HepG2 (cell line): ENCODE results near the gene MRPL18. TPM values are rescaled to one million over a fixed set of nuclear protein-coding genes. Genes with fewer than 3 reads are reported as not detected.
A peak's percentile ranks its signal among the peaks of the same experiment; 100 is the strongest.

ENCODE experiments used
- ATRX ChIP-seq: sonication (generic); formaldehyde crosslinking; IDR thresholded peaks from 2 replicates; pipeline ENCODE4 v1.4.0; 2020; ENCODE audit warnings: missing genetic modification reagents, borderline replicate concordance
- DR1 ChIP-seq: sonication (generic); formaldehyde crosslinking; IDR thresholded peaks from 2 replicates; pipeline ENCODE4 v1.8.0; 2021; ENCODE audit warnings: mild to moderate bottlenecking, missing genetic modification reagents, inconsistent platforms
- EED ChIP-seq: sonication (generic); formaldehyde crosslinking; IDR thresholded peaks from 2 replicates; pipeline ENCODE4 v1.5.0; 2020; ENCODE audit warnings: mild to moderate bottlenecking, missing genetic modification reagents
- ELF3 ChIP-seq: IDR thresholded peaks from 2 replicates; pipeline ENCODE4 v1.6.1; 2016; ENCODE audit warnings: missing genetic modification reagents, missing compliant biosample characterization
- KDM5A ChIP-seq: fragments of 200-600 bp; sonication (generic); IDR thresholded peaks from 2 replicates; pipeline ENCODE4 v1.7.0; 2018; ENCODE audit warnings: antibody characterized with exemption, mild to moderate bottlenecking, low read length, borderline replicate concordance
- MAFF ChIP-seq: IDR thresholded peaks from 2 replicates; pipeline ENCODE4 v1.6.1; 2011; ENCODE audit warnings: low read depth, low read length, improper control_type of control experiment
- MTF1 ChIP-seq: sonication (generic); formaldehyde crosslinking; IDR thresholded peaks from 2 replicates; pipeline ENCODE4 v1.5.0; 2020; ENCODE audit warnings: missing genetic modification reagents
- RARA ChIP-seq: IDR thresholded peaks from 2 replicates; pipeline ENCODE4 v1.6.1; 2016; ENCODE audit warnings: missing genetic modification reagents, missing compliant biosample characterization
- SALL2 ChIP-seq: sonication (generic); formaldehyde crosslinking; IDR thresholded peaks from 2 replicates; pipeline ENCODE4 v1.8.1; 2023; ENCODE audit warnings: mild to moderate bottlenecking, missing genetic modification reagents, inconsistent platforms
- SP4 ChIP-seq: sonication (generic); formaldehyde crosslinking; IDR thresholded peaks from 2 replicates; pipeline ENCODE4 v1.8.1; 2023; ENCODE audit warnings: mild to moderate bottlenecking, missing genetic modification reagents
- SRF ChIP-seq: IDR thresholded peaks from 2 replicates; pipeline ENCODE4 v1.6.1; 2011; ENCODE audit warnings: mild to moderate bottlenecking, low read depth, low read length, moderate library complexity
- ZFP82 ChIP-seq: sonication (generic); formaldehyde crosslinking; IDR thresholded peaks from 2 replicates; pipeline ENCODE4 v1.5.1; 2020; ENCODE audit warnings: mild to moderate bottlenecking, missing genetic modification reagents, borderline replicate concordance
- ZNF205 ChIP-seq: IDR thresholded peaks from 2 replicates; pipeline ENCODE4 v1.6.1; 2018; ENCODE audit warnings: missing biosample characterization, missing genetic modification reagents
- ZNF484 ChIP-seq: sonication (generic); formaldehyde crosslinking; IDR thresholded peaks from 2 replicates; pipeline ENCODE4 v1.5.1; 2020; ENCODE audit warnings: mild to moderate bottlenecking, low read depth, missing genetic modification reagents, borderline replicate concordance
- ZNF670 ChIP-seq: sonication (generic); formaldehyde crosslinking; IDR thresholded peaks from 2 replicates; pipeline ENCODE4 v1.8.0; 2022; ENCODE audit warnings: mild to moderate bottlenecking, missing genetic modification reagents, borderline replicate concordance
- polyA plus RNA-seq, 8 experiments: library from polyadenylated mRNA; depleted of rRNA in 3 of 8; stranded (reverse) in 7 of 8; unstranded in 1 of 8; fragments of >200 nt; fragmentation: Illumina TruSeq in 4 of 8; extraction: Trizol in 4 of 8; gene quantifications; 2 replicates each; pipeline versions ENCODE4 v1.2.1 to v1.2.3, GENCODE V29; 2011 to 2016; ENCODE audit warnings: low read depth in 4 of 8, missing spikeins in 1 of 8, mixed read lengths in 1 of 8; ENCODE audit not compliant: insufficient read depth in 1 of 8
- total RNA-seq, 5 experiments: library from RNA; depleted of rRNA; stranded (reverse); fragments of >200 nt; fragmentation: Illumina TruSeq; extraction: Trizol; gene quantifications; 2 replicates each; pipeline ENCODE4 v1.2.3, GENCODE V29; 2016; ENCODE audit warnings: low read depth in 1 of 5
- TF ChIP-seq, protein P1 (sequence below): sonication (generic); formaldehyde crosslinking; conservative IDR thresholded peaks from 2 replicates; pipeline ENCODE4 v1.4.0; 2020; ENCODE audit warnings: missing genetic modification reagents
- TF ChIP-seq, protein P2 (sequence below): sonication (generic); formaldehyde crosslinking; conservative IDR thresholded peaks from 2 replicates; pipeline ENCODE4 v1.8.0; 2022; ENCODE audit warnings: missing genetic modification reagents
- TF ChIP-seq, protein P3 (sequence below): sonication (generic); formaldehyde crosslinking; IDR thresholded peaks from 2 replicates; pipeline ENCODE4 v1.5.0; 2020; ENCODE audit warnings: mild to moderate bottlenecking, missing genetic modification reagents, borderline replicate concordance
- TF ChIP-seq, protein P4 (sequence below): sonication (generic); formaldehyde crosslinking; IDR thresholded peaks from 2 replicates; pipeline ENCODE4 v1.5.1; 2020; ENCODE audit warnings: missing genetic modification reagents, mild to moderate bottlenecking, borderline replicate concordance
- TF ChIP-seq, protein P5 (sequence below): sonication (generic); formaldehyde crosslinking; IDR thresholded peaks from 2 replicates; pipeline ENCODE4 v1.5.0; 2020; ENCODE audit warnings: missing genetic modification reagents, mild to moderate bottlenecking, borderline replicate concordance

Gene MRPL18
- total and polyA plus RNA-seq, 2 of the 13 experiments (the other 11 are each of a cell fraction or from before 2014, with no cell fraction given): 85.6 to 176 TPM

DNA sequence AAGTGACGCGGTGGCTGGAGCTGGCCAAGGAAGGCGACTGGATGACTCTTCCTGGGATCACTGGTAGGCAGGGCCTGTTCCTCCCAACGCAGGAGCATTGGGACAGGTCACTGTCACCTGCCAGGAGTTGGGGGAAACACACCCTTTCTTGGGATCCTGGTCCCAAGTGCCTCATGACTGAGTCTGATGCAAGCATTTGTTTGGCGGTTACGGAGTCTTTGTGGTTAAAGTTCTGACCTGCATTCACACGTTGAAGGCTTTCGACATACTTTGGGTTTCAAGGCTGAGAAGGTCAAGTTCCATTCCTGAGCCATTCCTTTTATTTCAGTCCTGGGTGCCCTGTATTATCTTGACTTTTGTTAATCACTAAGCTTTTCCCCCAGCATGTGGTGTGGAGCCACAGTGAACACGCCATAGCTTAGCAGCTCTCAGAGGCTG is 15.8 kb downstream of the MRPL18 start (continued):
- TF ChIP-seq ZNF670 (no peak), EED (CRISPR knock-in tag) (no peak), ZNF484 (CRISPR knock-in tag) (no peak), ZFP82 (CRISPR knock-in tag) (no peak), ZNF205 (CRISPR knock-in tag) (no peak), MAFF (no peak), MTF1 (no peak), RARA (CRISPR knock-in tag) (no peak), KDM5A (no peak), SP4 (no peak), ATRX (no peak), ELF3 (CRISPR knock-in tag) (no peak), DR1 (CRISPR knock-in tag) (0 out of 2 replicates have a peak, but pooled peaks have one; percentile 26), SALL2 (CRISPR knock-in tag) (no peak), SRF (no peak)
- TF ChIP-seq, protein P1, sequence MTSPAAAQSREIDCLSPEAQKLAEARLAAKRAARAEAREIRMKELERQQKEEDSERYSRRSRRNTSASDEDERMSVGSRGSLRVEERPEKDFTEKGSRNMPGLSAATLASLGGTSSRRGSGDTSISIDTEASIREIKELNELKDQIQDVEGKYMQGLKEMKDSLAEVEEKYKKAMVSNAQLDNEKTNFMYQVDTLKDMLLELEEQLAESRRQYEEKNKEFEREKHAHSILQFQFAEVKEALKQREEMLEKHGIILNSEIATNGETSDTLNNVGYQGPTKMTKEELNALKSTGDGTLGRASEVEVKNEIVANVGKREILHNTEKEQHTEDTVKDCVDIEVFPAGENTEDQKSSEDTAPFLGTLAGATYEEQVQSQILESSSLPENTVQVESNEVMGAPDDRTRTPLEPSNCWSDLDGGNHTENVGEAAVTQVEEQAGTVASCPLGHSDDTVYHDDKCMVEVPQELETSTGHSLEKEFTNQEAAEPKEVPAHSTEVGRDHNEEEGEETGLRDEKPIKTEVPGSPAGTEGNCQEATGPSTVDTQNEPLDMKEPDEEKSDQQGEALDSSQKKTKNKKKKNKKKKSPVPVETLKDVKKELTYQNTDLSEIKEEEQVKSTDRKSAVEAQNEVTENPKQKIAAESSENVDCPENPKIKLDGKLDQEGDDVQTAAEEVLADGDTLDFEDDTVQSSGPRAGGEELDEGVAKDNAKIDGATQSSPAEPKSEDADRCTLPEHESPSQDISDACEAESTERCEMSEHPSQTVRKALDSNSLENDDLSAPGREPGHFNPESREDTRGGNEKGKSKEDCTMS (CRISPR knock-in tag): no peak
- TF ChIP-seq, protein P2, sequence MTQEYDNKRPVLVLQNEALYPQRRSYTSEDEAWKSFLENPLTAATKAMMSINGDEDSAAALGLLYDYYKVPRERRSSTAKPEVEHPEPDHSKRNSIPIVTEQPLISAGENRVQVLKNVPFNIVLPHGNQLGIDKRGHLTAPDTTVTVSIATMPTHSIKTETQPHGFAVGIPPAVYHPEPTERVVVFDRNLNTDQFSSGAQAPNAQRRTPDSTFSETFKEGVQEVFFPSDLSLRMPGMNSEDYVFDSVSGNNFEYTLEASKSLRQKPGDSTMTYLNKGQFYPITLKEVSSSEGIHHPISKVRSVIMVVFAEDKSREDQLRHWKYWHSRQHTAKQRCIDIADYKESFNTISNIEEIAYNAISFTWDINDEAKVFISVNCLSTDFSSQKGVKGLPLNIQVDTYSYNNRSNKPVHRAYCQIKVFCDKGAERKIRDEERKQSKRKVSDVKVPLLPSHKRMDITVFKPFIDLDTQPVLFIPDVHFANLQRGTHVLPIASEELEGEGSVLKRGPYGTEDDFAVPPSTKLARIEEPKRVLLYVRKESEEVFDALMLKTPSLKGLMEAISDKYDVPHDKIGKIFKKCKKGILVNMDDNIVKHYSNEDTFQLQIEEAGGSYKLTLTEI (CRISPR knock-in tag): no peak
- TF ChIP-seq, protein P3, sequence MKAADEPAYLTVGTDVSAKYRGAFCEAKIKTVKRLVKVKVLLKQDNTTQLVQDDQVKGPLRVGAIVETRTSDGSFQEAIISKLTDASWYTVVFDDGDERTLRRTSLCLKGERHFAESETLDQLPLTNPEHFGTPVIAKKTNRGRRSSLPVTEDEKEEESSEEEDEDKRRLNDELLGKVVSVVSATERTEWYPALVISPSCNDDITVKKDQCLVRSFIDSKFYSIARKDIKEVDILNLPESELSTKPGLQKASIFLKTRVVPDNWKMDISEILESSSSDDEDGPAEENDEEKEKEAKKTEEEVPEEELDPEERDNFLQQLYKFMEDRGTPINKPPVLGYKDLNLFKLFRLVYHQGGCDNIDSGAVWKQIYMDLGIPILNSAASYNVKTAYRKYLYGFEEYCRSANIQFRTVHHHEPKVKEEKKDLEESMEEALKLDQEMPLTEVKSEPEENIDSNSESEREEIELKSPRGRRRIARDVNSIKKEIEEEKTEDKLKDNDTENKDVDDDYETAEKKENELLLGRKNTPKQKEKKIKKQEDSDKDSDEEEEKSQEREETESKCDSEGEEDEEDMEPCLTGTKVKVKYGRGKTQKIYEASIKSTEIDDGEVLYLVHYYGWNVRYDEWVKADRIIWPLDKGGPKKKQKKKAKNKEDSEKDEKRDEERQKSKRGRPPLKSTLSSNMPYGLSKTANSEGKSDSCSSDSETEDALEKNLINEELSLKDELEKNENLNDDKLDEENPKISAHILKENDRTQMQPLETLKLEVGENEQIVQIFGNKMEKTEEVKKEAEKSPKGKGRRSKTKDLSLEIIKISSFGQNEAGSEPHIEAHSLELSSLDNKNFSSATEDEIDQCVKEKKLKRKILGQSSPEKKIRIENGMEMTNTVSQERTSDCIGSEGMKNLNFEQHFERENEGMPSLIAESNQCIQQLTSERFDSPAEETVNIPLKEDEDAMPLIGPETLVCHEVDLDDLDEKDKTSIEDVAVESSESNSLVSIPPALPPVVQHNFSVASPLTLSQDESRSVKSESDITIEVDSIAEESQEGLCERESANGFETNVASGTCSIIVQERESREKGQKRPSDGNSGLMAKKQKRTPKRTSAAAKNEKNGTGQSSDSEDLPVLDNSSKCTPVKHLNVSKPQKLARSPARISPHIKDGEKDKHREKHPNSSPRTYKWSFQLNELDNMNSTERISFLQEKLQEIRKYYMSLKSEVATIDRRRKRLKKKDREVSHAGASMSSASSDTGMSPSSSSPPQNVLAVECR (CRISPR knock-in tag): no peak
- TF ChIP-seq, protein P4, sequence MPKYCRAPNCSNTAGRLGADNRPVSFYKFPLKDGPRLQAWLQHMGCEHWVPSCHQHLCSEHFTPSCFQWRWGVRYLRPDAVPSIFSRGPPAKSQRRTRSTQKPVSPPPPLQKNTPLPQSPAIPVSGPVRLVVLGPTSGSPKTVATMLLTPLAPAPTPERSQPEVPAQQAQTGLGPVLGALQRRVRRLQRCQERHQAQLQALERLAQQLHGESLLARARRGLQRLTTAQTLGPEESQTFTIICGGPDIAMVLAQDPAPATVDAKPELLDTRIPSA (CRISPR knock-in tag): no peak
- TF ChIP-seq, protein P5, sequence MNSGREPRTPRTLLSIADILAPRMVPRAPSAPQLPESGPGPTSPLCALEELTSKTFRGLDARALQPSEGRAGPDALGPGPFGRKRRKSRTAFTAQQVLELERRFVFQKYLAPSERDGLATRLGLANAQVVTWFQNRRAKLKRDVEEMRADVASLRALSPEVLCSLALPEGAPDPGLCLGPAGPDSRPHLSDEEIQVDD (CRISPR knock-in tag): no peak
